ENCODE results near the gene EFNB1. TPM values are rescaled to one million over a fixed set of nuclear protein-coding genes. Genes with fewer than 3 reads are reported as not detected.
"Not testable (repeated sequence)": the region's sequence is repeated elsewhere in the genome, so short reads cannot be mapped to it uniquely, and the experiment has no call there.

The EFNB1 gene
- total RNA-seq (2014; rRNA removed; shearing (Covaris generic)), result 6.0 and 6.5 TPM in 2 replicates
- polyA plus RNA-seq (2015; cell fraction: cytosol; rRNA removed), result 6.6 and 9.2 TPM in 2 replicates
- polyA plus RNA-seq (2015; cell fraction: nucleus; rRNA removed), result 1.5 and 2.2 TPM in 2 replicates

- in situ Hi-C loops (cut with HindIII; ENCODE audit: low pct_unique_long_range_greater_than_20kb, low sequenced_read_pairs), result no loop called here
Measured at GRCh38 chrX:68828740-68829581, at the start of gene EFNB1. TSS of gene EFNB1 (plus strand) at chrX:68829021. CDS start at chrX:68829777, 756 bp downstream.

GRCh38 chrX:68781295-68781694, 47.5 kb upstream of the EFNB1 start:
- in situ Hi-C loops (cut with HindIII; ENCODE audit: low pct_unique_long_range_greater_than_20kb, low sequenced_read_pairs); DNase-seq (ENCODE audit: low read depth, low spot score): not testable (repeated sequence)

More at GRCh38 chrX:68828740-68829581, at the start of gene EFNB1:
- DNase-seq (ENCODE audit: low read depth, low spot score), result peak; percentile 91

DNA sequence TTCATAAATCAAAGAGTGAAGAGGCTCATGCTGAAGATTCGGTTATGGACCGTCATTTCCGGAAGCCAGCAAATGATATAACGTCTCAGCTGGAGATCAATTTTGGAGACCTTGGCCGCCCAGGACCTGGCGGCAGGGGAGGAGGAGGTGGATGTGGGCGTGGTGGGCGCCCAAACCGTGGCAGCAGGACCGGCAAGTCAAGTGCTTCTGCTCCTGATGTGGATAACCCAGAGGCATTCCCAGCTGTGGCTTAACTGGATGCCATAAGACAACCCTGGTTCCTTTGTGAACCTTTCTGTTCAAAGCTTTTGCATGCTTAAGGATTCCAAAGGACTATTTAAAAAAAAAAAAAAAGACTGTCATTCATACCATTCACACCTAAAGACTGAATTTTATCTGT, 44.0 kb upstream of the EFNB1 start:
- in situ Hi-C loops (cut with HindIII; ENCODE audit: low pct_unique_long_range_greater_than_20kb, low sequenced_read_pairs), result no loop called here
- DNase-seq (ENCODE audit: low read depth, low spot score), result no peak

GRCh38 chrX:68786581-68786980, 42.2 kb upstream of the EFNB1 start:
- in situ Hi-C loops (cut with HindIII; ENCODE audit: low pct_unique_long_range_greater_than_20kb, low sequenced_read_pairs); DNase-seq (ENCODE audit: low read depth, low spot score): not testable (repeated sequence)

- in situ Hi-C loops (cut with HindIII; ENCODE audit: low pct_unique_long_range_greater_than_20kb, low sequenced_read_pairs), result no loop called here
- no peak for DNase-seq (ENCODE audit: low read depth, low spot score)
Measured at GRCh38 chrX:68789966-68790365, 38.9 kb upstream of the EFNB1 start.

DNA sequence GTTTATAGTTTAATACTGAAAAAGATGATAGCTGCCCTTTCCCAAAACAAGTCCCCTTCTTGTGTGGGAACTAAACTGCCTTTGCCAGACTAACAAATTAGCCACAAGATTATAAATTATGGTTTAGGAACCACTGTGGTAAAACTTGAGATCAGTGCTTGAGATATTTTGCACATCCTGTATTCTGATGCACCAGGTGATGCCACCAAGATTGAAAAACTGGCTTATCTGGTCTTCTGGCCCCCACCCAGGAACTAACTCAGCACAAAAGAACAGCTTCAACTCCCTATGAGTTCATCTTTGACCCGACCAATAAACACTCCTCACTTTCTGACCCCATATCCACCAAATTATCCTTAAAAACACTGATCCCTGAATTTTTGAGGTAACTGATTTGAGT, 36.7 kb upstream of the EFNB1 start:
- no peak for DNase-seq (ENCODE audit: low read depth, low spot score)
- in situ Hi-C loops (cut with HindIII; ENCODE audit: low pct_unique_long_range_greater_than_20kb, low sequenced_read_pairs), result no loop called here

DNA sequence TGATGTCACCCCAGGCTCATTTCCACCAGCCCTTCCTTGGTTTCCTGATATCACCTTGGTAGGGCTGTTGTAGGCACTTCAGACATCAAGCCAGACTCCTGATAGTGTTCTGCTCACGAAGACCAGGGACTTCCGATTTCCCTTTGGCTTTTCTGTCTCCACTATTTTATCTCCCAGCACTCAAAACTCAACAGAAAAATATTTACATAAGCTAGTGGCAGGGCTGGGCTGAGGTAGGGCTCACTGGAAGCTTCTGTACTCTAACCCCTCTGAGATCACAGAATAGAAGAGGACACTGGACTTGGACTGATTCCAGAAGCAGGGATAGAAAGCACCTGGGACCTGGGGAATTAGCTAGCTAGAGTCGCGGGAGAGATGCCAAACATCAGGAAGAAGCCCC, 34.4 kb upstream of the EFNB1 start:
- in situ Hi-C loops (cut with HindIII; ENCODE audit: low pct_unique_long_range_greater_than_20kb, low sequenced_read_pairs), result no loop called here
- no peak for DNase-seq (ENCODE audit: low read depth, low spot score)

GRCh38 chrX:68795741-68796140, 33.1 kb upstream of the EFNB1 start:
- in situ Hi-C loops (cut with HindIII; ENCODE audit: low pct_unique_long_range_greater_than_20kb, low sequenced_read_pairs), result no loop called here
- DNase-seq (ENCODE audit: low read depth, low spot score), result no peak

- in situ Hi-C loops (cut with HindIII; ENCODE audit: low pct_unique_long_range_greater_than_20kb, low sequenced_read_pairs), result not testable (repeated sequence)
Measured at GRCh38 chrX:68798400-68798799, 30.4 kb upstream of the EFNB1 start.

DNA sequence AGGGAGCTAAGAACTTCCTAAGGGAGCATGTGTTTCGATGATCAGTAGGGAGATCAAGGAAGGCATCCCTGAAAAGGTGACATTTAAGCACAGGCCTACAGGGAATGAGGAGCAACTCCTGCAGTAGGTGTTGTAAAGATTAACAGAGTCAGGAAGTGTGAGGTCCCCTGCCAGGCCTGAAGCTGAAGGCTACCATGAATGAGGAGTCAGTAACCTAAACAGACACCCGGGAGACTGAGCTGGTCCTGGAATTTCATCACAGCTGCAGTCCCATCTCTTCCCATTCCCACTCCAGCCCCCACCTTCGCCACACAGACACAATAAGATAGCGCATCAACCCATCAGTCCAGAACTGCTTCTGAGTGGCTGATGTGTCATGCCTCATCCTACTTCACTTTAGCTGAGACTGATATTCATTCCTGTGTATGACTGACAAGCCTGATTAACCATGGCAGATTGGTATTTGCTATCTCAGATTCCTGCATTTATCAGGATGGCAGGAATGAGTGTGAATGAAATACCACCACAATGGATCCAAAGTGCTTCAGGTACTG, 27.0 kb upstream of the EFNB1 start:
- no peak for DNase-seq (ENCODE audit: low read depth, low spot score)
- in situ Hi-C loops (cut with HindIII; ENCODE audit: low pct_unique_long_range_greater_than_20kb, low sequenced_read_pairs), result no loop called here

More at GRCh38 chrX:68798400-68798799, 30.4 kb upstream of the EFNB1 start:
- not testable (repeated sequence) for DNase-seq (ENCODE audit: low read depth, low spot score)

- in situ Hi-C loops (cut with HindIII; ENCODE audit: low pct_unique_long_range_greater_than_20kb, low sequenced_read_pairs), result no loop called here
- DNase-seq (ENCODE audit: low read depth, low spot score), result peak; percentile 53
Measured at GRCh38 chrX:68807818-68808217, 21.0 kb upstream of the EFNB1 start.

DNA sequence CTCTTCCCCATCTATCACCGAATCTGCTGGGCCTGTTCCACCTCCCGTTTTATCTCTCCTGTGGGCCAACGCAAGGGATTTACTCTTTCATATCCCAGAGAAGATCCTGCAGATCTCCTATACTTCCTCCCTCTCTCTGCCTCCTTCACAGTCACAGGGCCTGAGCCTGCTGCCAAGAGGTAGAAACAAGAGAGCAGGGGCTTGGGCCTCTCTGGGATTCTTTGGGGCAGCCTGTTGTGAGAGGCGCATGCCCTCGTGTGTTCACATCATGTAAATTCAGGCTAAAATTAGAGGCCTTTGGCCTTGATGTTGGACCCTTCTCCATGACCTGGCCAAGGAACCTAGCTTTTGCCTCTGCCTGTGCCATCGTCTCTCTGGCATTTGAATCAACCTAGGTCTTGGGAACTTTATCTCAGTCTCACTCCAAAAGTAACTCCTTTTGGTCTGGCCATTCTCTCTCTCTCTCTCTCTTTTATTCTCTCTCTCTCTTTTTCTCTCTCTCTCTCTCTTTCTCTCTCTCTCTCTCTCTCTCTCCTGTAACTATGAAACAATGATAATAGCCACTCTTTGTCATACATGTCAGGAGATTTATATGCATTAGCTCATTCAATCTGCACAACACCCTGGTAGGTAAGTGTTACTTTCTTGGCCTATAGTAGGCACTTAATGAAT, 20.0 kb upstream of the EFNB1 start:
- peak; percentile 63 for DNase-seq (ENCODE audit: low read depth, low spot score)
- in situ Hi-C loops (cut with HindIII; ENCODE audit: low pct_unique_long_range_greater_than_20kb, low sequenced_read_pairs), result no loop called here

DNA sequence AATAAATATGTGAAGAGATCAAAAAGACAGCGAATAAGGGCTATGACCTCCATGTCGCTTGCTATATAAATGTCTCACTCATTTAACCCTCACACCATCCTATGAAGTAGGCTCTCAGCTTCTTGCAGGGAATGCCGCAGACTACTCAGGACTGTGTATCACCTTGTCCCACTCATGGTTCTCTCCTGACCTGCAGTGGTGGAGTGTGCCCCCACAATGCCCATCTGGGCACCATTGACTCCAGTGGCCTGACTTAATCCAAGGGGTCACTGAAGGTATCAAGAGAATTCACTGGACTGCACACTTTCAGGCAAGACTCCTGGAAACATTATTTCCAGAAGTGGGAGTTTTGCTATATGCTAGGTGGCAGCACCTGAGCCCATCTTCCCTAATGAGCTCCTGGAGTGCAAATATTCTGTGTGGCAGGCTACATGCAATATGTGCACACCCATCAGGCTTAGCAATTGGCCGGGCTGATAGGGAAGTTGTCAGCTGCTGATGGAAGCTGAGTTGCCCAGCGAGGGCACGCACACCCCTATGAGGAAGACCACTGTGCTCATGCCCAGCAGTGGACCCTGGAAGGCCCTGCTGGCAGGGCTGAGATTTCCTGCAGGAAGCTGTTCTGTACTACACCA, 8.2 kb upstream of the EFNB1 start:
- in situ Hi-C loops (cut with HindIII; ENCODE audit: low pct_unique_long_range_greater_than_20kb, low sequenced_read_pairs), result no loop called here
- no peak for DNase-seq (ENCODE audit: low read depth, low spot score)

- DNase-seq (ENCODE audit: low read depth, low spot score), result no peak
- in situ Hi-C loops (cut with HindIII; ENCODE audit: low pct_unique_long_range_greater_than_20kb, low sequenced_read_pairs), result no loop called here
Measured at GRCh38 chrX:68821616-68822015, 7.2 kb upstream of the EFNB1 start.

DNA sequence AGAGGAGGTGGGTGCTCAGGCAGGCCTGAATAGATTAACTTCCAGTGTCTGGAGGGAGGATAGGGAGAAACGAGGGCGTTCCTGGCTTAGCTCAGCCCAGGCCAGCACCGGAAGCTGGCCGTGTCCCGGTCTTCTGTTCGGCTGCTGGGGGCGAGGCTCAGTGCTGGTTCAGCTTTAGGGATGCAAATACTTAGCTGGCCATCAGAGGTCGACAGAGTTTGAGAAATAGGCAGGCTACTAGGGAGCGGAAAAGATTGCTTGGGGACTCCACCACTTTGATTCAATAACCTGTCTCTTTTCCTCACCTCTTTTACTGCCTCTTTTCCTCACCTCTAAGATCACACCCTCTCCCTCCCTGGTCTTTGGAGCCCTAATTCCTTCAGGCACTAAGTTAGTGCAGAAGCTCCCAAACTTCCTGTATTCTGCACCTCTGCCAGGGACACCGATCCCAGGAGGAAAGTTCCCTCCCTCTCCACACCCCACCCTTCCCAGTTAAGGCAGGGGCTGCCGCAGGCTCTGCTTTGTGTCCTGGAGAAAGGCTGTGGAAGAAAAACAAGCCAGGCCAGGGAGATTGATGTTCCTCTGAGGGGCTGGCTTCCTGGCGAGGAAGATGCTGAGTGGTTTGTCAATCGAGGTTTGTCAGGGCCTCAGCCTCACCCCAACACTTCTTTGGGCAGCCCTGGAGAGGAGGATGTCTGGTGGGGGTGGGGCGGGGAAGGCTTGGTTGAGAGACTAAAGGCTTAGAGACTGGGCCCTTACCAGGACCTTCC, 6.0 kb upstream of the EFNB1 start:
- peak; percentile 71 for DNase-seq (ENCODE audit: low read depth, low spot score)
- in situ Hi-C loops (cut with HindIII; ENCODE audit: low pct_unique_long_range_greater_than_20kb, low sequenced_read_pairs), result no loop called here

- in situ Hi-C loops (cut with HindIII; ENCODE audit: low pct_unique_long_range_greater_than_20kb, low sequenced_read_pairs), result no loop called here
- no peak for DNase-seq (ENCODE audit: low read depth, low spot score)
Measured at GRCh38 chrX:68823413-68824151, 5.2 kb upstream of the EFNB1 start.

DNA sequence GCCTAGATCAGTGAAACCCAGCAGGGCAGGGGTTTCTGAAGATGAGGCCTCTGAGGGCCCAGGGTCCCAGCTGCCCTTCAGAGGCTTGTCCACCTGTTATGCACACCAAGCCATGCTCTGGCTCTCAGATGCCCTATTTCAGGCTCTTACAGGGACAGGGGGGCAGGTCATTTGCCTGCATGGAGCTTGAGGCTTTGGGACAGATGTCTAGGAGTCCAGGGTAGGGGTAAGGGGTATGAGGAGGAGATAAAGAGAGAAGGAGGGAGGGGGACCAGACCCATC, 4.7 kb upstream of the EFNB1 start:
- in situ Hi-C loops (cut with HindIII; ENCODE audit: low pct_unique_long_range_greater_than_20kb, low sequenced_read_pairs), result no loop called here
- DNase-seq (ENCODE audit: low read depth, low spot score), result no peak

Measured in SK-MEL-5 (cell line).